ENCODE data around the gene RNF224.

RNF224 gene

DNA sequence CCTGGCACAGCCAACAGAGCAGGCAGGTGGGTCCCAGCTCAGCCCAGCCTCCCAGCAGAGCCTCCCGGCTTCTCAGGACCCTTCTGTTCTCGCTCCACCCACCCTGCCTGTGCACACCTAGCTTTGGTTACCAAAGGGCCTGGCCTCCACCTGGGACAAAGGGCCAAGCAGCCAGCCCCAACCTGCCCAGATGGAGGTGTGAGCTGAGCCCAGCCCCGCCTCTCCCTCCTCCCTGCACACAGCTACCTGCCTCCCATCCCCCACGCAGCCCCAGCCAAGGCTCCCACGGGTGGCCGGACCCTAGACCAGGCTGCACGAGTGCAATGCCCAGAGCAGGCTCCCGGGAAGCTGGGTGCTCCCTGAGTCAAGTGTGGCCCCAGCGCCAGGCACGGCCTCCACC lies 32.4 kb upstream of the RNF224 start:
- H3K4me3 ChIP-seq (ENCODE audit: low read depth, low read length) = no peak overlapping the region
- no peak for DNase-seq (ENCODE audit: low read depth, low spot score)
- TF ChIP-seq, protein P1, sequence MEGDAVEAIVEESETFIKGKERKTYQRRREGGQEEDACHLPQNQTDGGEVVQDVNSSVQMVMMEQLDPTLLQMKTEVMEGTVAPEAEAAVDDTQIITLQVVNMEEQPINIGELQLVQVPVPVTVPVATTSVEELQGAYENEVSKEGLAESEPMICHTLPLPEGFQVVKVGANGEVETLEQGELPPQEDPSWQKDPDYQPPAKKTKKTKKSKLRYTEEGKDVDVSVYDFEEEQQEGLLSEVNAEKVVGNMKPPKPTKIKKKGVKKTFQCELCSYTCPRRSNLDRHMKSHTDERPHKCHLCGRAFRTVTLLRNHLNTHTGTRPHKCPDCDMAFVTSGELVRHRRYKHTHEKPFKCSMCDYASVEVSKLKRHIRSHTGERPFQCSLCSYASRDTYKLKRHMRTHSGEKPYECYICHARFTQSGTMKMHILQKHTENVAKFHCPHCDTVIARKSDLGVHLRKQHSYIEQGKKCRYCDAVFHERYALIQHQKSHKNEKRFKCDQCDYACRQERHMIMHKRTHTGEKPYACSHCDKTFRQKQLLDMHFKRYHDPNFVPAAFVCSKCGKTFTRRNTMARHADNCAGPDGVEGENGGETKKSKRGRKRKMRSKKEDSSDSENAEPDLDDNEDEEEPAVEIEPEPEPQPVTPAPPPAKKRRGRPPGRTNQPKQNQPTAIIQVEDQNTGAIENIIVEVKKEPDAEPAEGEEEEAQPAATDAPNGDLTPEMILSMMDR (IDR thresholded peaks at IDR 0.05; ENCODE audit: insufficient read depth, low read length, missing control alignments) = no peak
- ChIA-PET POLR2A (interaction anchor here (1.3 to 1.8 kb wide), 2 partner anchors 46 to 47 kb away, joined by 4 to 6 read pairs; partner anchors contain the start of gene TUBB4B), CTCF (interaction anchor here (1.2 to 1.9 kb wide), 3 partner anchors 9 to 42 kb away, joined by 3 to 6 read pairs (median 3); no protein-coding TSS in a partner anchor)

DNA sequence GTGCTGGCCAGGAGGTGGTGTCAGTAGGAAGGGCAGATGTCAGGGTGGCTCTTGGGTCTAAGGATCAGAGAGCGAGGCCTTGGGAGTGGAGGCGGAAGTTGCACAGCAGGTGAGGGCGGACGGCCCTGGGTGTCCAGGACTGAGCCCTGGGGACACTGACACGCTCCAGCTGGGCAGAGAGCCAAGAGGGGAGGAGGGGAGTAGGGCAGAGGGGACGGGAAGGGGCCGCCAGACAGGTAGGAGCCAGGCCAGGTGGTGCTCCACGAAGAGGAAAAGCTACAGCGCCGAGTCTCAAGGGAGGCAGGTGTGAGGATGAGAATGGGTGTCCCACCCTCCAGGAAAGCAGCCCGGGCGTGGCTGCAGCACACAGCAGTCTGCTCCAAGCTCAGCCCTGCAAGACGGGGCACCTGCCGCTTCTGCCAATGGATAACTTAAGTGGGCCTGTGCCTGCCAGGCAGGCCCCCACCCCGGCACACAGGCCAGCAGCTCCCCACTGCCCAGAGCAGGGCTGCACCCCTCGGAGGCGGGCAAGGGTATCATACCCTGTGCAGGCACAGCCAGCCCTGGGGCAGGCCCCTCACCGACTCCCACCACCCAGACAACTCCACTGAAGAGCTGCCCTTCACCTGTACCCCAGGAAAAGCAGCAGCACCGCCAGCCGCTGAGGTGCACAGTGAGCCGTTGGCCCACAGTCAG lies 31.6 kb upstream of the RNF224 start:
- DNase-seq (ENCODE audit: low read depth, low spot score) = no peak
- ChIA-PET CTCF (interaction anchor here (1.2 to 1.4 kb wide), 2 partner anchors 8 to 12 kb away, joined by 3 read pairs; no protein-coding TSS in a partner anchor), POLR2A (interaction anchor here (1.8 kb wide), 1 partner anchor 45 kb away, joined by 6 read pairs; the partner anchor contains the start of gene TUBB4B)
- TF ChIP-seq, protein P1 (IDR thresholded peaks at IDR 0.05; ENCODE audit: insufficient read depth, low read length, missing control alignments) = no peak
- no peak overlapping the region for H3K4me3 ChIP-seq (ENCODE audit: low read depth, low read length)

- ChIA-PET POLR2A (interaction anchor here (1.5 kb wide), 1 partner anchor 10 kb away, joined by 5 read pairs; the partner anchor contains the start of genes ANAPC2 and SSNA1), CTCF (interaction anchor here (1.8 to 2.5 kb wide), 2 partner anchors 9 to 39 kb away, joined by 7 to 15 read pairs; partner anchors contain the start of genes ANAPC2 and SSNA1)
- TF ChIP-seq, protein P1 (IDR thresholded peaks at IDR 0.05; ENCODE audit: insufficient read depth, low read length, missing control alignments) = no peak
- H3K4me3 ChIP-seq (ENCODE audit: low read depth, low read length) = peak overlapping the region; percentile 57
- no peak for DNase-seq (ENCODE audit: low read depth, low spot score)
These were observed 29.0 kb upstream of the RNF224 start for GRCh38 chr9:137198051-137198901.

DNA sequence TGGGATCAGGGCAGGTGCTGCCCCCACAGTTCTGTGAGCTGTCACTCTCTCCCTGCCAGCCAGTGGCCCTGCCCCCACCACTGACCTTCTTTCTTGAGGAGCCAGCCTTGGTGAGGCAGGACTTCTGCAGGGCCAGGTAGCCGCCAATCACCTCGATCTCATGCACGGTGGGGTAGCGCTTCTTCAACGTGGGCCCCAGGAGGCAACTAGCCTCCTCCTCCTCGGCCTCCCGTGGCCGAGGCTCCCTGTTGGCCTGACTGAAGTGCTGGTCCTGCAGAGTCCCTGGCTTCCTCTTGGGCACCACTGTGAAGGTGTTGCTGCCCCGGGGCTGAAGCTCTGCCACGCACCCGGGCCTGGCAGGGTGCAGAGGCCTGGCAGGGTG lies 28.4 kb upstream of the RNF224 start:
- H3K4me3 ChIP-seq (ENCODE audit: low read depth, low read length) = peak overlapping the region; percentile 57
- POLR2A ChIA-PET = interaction anchor here (0.5 to 1.5 kb wide), 2 partner anchors 10 to 25 kb away, joined by 3 to 5 read pairs; partner anchors contain the start of genes ANAPC2 and SSNA1
- CTCF ChIA-PET = interaction anchor here (1.0 to 2.5 kb wide), 3 partner anchors 10 to 38 kb away, joined by 6 to 15 read pairs (median 7); partner anchors contain the start of genes ANAPC2 and SSNA1
- DNase-seq (ENCODE audit: low read depth, low spot score) = no peak
- TF ChIP-seq, protein P1 (IDR thresholded peaks at IDR 0.05; ENCODE audit: insufficient read depth, low read length, missing control alignments) = no peak

DNA sequence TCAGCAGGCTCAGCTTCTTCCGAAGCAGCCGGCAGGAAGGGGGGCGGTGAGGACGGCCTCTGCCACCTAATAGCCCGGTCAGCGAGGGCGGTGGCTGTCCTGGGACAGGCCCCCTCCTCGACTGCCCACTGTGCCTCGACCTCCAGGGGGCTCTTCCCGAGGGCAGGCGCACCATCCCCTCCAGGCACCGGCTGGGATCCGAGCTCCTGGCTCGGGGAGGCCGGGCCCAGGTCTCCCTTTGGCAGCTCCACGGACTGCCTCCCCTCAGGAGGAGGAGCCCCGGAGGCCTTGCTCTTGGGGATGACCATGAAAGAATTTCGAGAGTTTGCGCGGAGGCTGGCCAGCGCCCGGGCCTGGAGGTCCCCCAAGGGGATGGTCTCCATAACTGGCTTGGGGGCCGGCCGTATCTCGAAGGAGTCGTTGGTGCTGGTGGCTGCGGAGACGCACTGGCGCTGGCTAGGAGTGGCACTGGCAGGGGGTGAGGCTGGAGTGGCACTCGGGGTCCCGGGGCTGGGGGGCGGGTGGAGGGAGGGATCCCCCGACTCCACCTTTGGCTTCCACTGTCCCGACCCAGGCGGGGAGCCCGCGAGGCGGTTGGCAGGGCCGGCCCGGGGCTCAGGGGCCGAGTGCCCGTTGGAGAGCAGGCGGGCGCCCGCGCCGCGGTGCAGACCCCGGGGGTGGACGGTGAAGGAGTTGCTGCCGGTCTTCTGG lies 27.7 kb upstream of the RNF224 start:
- CTCF ChIA-PET = interaction anchor here (1.0 to 1.8 kb wide), 2 partner anchors 23 to 37 kb away, joined by 6 to 7 read pairs; no protein-coding TSS in a partner anchor
- TF ChIP-seq, protein P1 (IDR thresholded peaks at IDR 0.05; ENCODE audit: insufficient read depth, low read length, missing control alignments) = no peak
- peak overlapping the region; percentile 57 for H3K4me3 ChIP-seq (ENCODE audit: low read depth, low read length)
- no peak for DNase-seq (ENCODE audit: low read depth, low spot score)
- POLR2A ChIA-PET = interaction anchor here (0.5 to 1.5 kb wide), 2 partner anchors 11 to 24 kb away, joined by 3 to 5 read pairs; partner anchors contain the start of genes ANAPC2 and SSNA1
